SH-SY5Y (cell line): ENCODE data around the gene SUPT20H.

Experiments used
- GATA2 ChIP-seq: IDR thresholded peaks from 2 replicates; pipeline ENCODE4 v1.6.1; 2011; ENCODE audit warnings: mild to moderate bottlenecking, low read depth, low read length
- GATA3 ChIP-seq: IDR thresholded peaks from 2 replicates; pipeline ENCODE4 v1.6.1; 2011; ENCODE audit warnings: low read depth, mild to moderate bottlenecking, low read length, moderate library complexity

SUPT20H gene

GRCh38 chr13:37076818-37077217, 17.3 kb upstream of the SUPT20H start:
- TF ChIP-seq GATA2 (no peak), GATA3 (no peak)

GRCh38 chr13:37075164-37075563, 15.7 kb upstream of the SUPT20H start:
- TF ChIP-seq GATA2 (no peak), GATA3 (no peak)

GRCh38 chr13:37074703-37075102, 15.2 kb upstream of the SUPT20H start:
- TF ChIP-seq GATA2 (no peak), GATA3 (no peak)

- TF ChIP-seq GATA2 = no peak
- TF ChIP-seq GATA3 = no peak
Measured at GRCh38 chr13:37072024-37072423, 12.5 kb upstream of the SUPT20H start.

GRCh38 chr13:37070956-37071355, 11.5 kb upstream of the SUPT20H start:
- TF ChIP-seq GATA2 (no peak), GATA3 (no peak)

- TF ChIP-seq GATA2 (no peak), GATA3 (no peak)
Measured at GRCh38 chr13:37070145-37070695, 10.7 kb upstream of the SUPT20H start.

- TF ChIP-seq GATA3 (no peak), GATA2 (no peak)
Measured at GRCh38 chr13:37069597-37070103, 10.2 kb upstream of the SUPT20H start.

- TF ChIP-seq GATA3 (no peak), GATA2 (no peak)
Measured at GRCh38 chr13:37068962-37069361, 9.5 kb upstream of the SUPT20H start.

- no peak for TF ChIP-seq GATA3
- no peak for TF ChIP-seq GATA2
Measured at GRCh38 chr13:37067874-37068273, 8.4 kb upstream of the SUPT20H start.

GRCh38 chr13:37065890-37066526, 6.5 kb upstream of the SUPT20H start:
- no peak for TF ChIP-seq GATA2
- TF ChIP-seq GATA3 = no peak

GRCh38 chr13:37059848-37060192, 332 bp upstream of the SUPT20H start:
- TF ChIP-seq GATA3 (no peak), GATA2 (no peak)

GRCh38 chr13:37049810-37050209, 9.7 kb downstream of the SUPT20H start:
- TF ChIP-seq GATA3 (no peak), GATA2 (no peak)

- TF ChIP-seq GATA3 (no peak), GATA2 (no peak)
Measured at GRCh38 chr13:37047846-37048245, 11.6 kb downstream of the SUPT20H start.

GRCh38 chr13:37047032-37047431, 12.5 kb downstream of the SUPT20H start:
- TF ChIP-seq GATA3 = no peak
- TF ChIP-seq GATA2 = no peak

- no peak for TF ChIP-seq GATA2
- TF ChIP-seq GATA3 = no peak
Measured at GRCh38 chr13:37046062-37046461, 13.4 kb downstream of the SUPT20H start.

GRCh38 chr13:37040789-37041188, 18.7 kb downstream of the SUPT20H start:
- TF ChIP-seq GATA3 = no peak

- TF ChIP-seq GATA2 (no peak), GATA3 (no peak)
Measured at GRCh38 chr13:37039896-37040295, 19.6 kb downstream of the SUPT20H start.
